Transverse colon (tissue), 4 donors: ENCODE results near the gene RAB3D. TPM values are rescaled to one million over a fixed set of nuclear protein-coding genes. Genes with fewer than 3 reads are reported as not detected.

Experiments used
- DNase-seq: peaks from one replicate; pipeline ENCODE4 v3.0.0-alpha.2; 2019
- H3K27ac ChIP-seq, 4 donors: fragments of 200-600 bp; sonication (generic); 2 replicates each; pipeline ENCODE4 v1.5.1; 2016 to 2018; ENCODE audit warnings: inconsistent platforms in 4 of 4
- H3K27me3 ChIP-seq: fragments of 200-600 bp; sonication (generic); 2 replicates; pipeline ENCODE4 v1.5.1; 2017; ENCODE audit warnings: inconsistent platforms
- H3K36me3 ChIP-seq, 4 donors: fragments of 200-600 bp; sonication (generic); 2 replicates each; pipeline ENCODE4 v1.5.1; 2017 to 2019; ENCODE audit warnings: inconsistent platforms in 4 of 4
- H3K4me1 ChIP-seq, 4 donors: fragments of 200-600 bp; sonication (generic); 2 replicates each; pipeline ENCODE4 v1.5.1; 2017 to 2020; ENCODE audit warnings: inconsistent platforms in 4 of 4
- H3K4me3 ChIP-seq, 4 donors: fragments of 200-600 bp; sonication (generic); 1 replicate in 1 of 4; 2 replicates in 3 of 4; pipeline versions ENCODE4 v1.5.1 to v1.6.1; 2017 to 2019; ENCODE audit warnings: inconsistent platforms in 4 of 4
- H3K9me3 ChIP-seq, 2 donors: fragments of 200-600 bp; sonication (generic); 2 replicates each; pipeline ENCODE4 v1.5.1; 2017 to 2019; ENCODE audit warnings: inconsistent platforms in 2 of 2
- CTCF ChIP-seq, 5 experiments: fragments of 200-600 bp in 3 of 5; fragments of 450-650 bp in 2 of 5; sonication (generic) in 3 of 5; IDR thresholded peaks; 1 replicate in 2 of 5; 2 replicates in 3 of 5; pipeline ENCODE4 v1.5.1; 2016 to 2017; ENCODE audit warnings: antibody characterized with exemption in 5 of 5, inconsistent platforms in 3 of 5, mild to moderate bottlenecking in 2 of 5, moderate library complexity in 1 of 5
- EP300 ChIP-seq: sonication (generic); formaldehyde crosslinking; IDR thresholded peaks from one replicate; pipeline ENCODE4 v1.6.1; 2017; ENCODE audit warnings: antibody characterized with exemption, low read depth
- POLR2A ChIP-seq: fragments of 450-650 bp; IDR thresholded peaks from one replicate; pipeline ENCODE4 v1.6.1; 2016; ENCODE audit warnings: antibody characterized with exemption, mild to moderate bottlenecking, moderate library complexity
- POLR2AphosphoS5 ChIP-seq, 3 donors: sonication (generic); formaldehyde crosslinking; IDR thresholded peaks; one replicate each; pipeline ENCODE4 v1.6.1; 2016; ENCODE audit warnings: antibody characterized with exemption in 3 of 3
- WGBS, 2 donors: methylation state at CpG; one replicate each; pipeline ENCODE4 v1.1.5; 2018; ENCODE audit warnings: low coverage in 1 of 2; 5-methylcytosine and 5-hydroxymethylcytosine counted together
- in situ Hi-C, 4 donors: fragments of 200-750 bp; cut with MboI; loops; one replicate each; pipeline versions ENCODE4 v1.15.0 to v1.15.1; 2017; ENCODE audit warnings: low sequenced_read_pairs in 3 of 4, low pct_ligation_motif_present in 1 of 4, low pct_unique_long_range_greater_than_20kb in 1 of 4
- intact Hi-C: fragments of 100-400 bp; cut with DNase I; formaldehyde crosslinking; loops from one replicate; pipeline ENCODE4 v1.15.1; 2023; ENCODE audit warnings: low total_unique reads
- total RNA-seq, 4 donors: library from RNA; depleted of rRNA; stranded (reverse); fragments of >200 nt; gene quantifications; one replicate each; pipeline ENCODE4 v1.1.0, GENCODE V29; 2016

RAB3D gene
- total RNA-seq, 4 donors from 2014 or later = 16.5 to 41.1 (median 18.6) TPM

- H3K27ac ChIP-seq = no peak overlapping the region
- H3K36me3 ChIP-seq = no peaks in the 10 kb centered on the region
- no peak for DNase-seq
- 70 to 81% methylated on average over 1 to 6 of the region's 6 CpGs for WGBS, 2 donors
- intact Hi-C loops = no loop called here
- H3K9me3 ChIP-seq = no peaks in the 10 kb centered on the region
- H3K27me3 ChIP-seq = no peaks in the 10 kb centered on the region
- H3K4me1 ChIP-seq = peaks cover 0 to 6% (median 0%) of the 10 kb centered on the region in 4 donors
- H3K4me3 ChIP-seq = no peak overlapping the region
- no peak for TF ChIP-seq CTCF (IDR thresholded peaks at IDR 0.05)
- TF ChIP-seq POLR2A = no peak
- TF ChIP-seq EP300 = no peak
- no peak for TF ChIP-seq POLR2AphosphoS5 (IDR thresholded peaks at IDR 0.05)
- in situ Hi-C loops = loop anchor here in 3 of 4 donors (10.0 to 25.0 kb wide), 3 partner anchors 178 to 203 kb away; partner anchors contain the start of gene ELAVL3 (in 1 of the 3)
Measured at GRCh38 chr19:11284515-11284914, 54.9 kb downstream of the RAB3D start.

GRCh38 chr19:11281356-11282049 is 58.0 kb downstream of the RAB3D start:
- intact Hi-C loops = no loop called here
- 57 to 72% methylated on average over 7 to 11 of the region's 11 CpGs for WGBS, 2 donors
- in situ Hi-C loops = loop anchor here in 3 of 4 donors (10.0 to 25.0 kb wide), 3 partner anchors 181 to 206 kb away; partner anchors contain the start of gene ELAVL3 (in 1 of the 3)
- H3K9me3 ChIP-seq = no peaks in the 10 kb centered on the region
- peaks cover 6% of the 10 kb centered on the region for H3K27me3 ChIP-seq
- DNase-seq = no peak
- H3K27ac ChIP-seq = no peak overlapping the region
- no peak overlapping the region for H3K4me3 ChIP-seq
- H3K4me1 ChIP-seq = peaks cover 0 to 6% (median 0%) of the 10 kb centered on the region in 4 donors
- no peaks in the 10 kb centered on the region for H3K36me3 ChIP-seq
- no peak for TF ChIP-seq POLR2A

GRCh38 chr19:11279505-11280236 is 59.8 kb downstream of the RAB3D start:
- peaks cover 0 to 3% (median 0%) of the 10 kb centered on the region in 4 donors for H3K4me1 ChIP-seq
- intact Hi-C loops (no loop called here), in situ Hi-C loops (loop anchor here in 3 of 4 donors (10.0 to 25.0 kb wide), 3 partner anchors 183 to 208 kb away; partner anchors contain the start of gene ELAVL3 (in 1 of the 3))
- H3K27ac ChIP-seq = no peak overlapping the region
- WGBS, 2 donors = 62 to 100% methylated on average over 3 to 5 of the region's 5 CpGs
- H3K27me3 ChIP-seq = peaks cover 6% of the 10 kb centered on the region
- no peaks in the 10 kb centered on the region for H3K36me3 ChIP-seq
- TF ChIP-seq POLR2A (no peak), EP300 (no peak), POLR2AphosphoS5 (IDR thresholded peaks at IDR 0.05) (no peak), CTCF (IDR thresholded peaks at IDR 0.05) (no peak)
- no peak for DNase-seq
- no peaks in the 10 kb centered on the region for H3K9me3 ChIP-seq
- H3K4me3 ChIP-seq = no peak overlapping the region

- in situ Hi-C loops (loop anchor here in 2 of 4 donors (25.0 kb wide), 2 partner anchors 184 to 209 kb away; partner anchors contain the start of gene ELAVL3 (in 1 of the 2)), intact Hi-C loops (no loop called here)
- Histone ChIP-seq H3K27ac (no peak overlapping the region), H3K27me3 (peaks cover 6% of the 10 kb centered on the region), H3K36me3 (no peaks in the 10 kb centered on the region), H3K4me3 (no peak overlapping the region), H3K9me3 (no peaks in the 10 kb centered on the region), H3K4me1 (peaks cover 0 to 3% (median 0%) of the 10 kb centered on the region in 4 donors)
- no peak for DNase-seq
- WGBS, 2 donors = 59 to 60% methylated on average over 4 to 6 of the region's 6 CpGs
- TF ChIP-seq EP300 (no peak), POLR2A (no peak), CTCF (IDR thresholded peaks at IDR 0.05) (no peak), POLR2AphosphoS5 (IDR thresholded peaks at IDR 0.05) (no peak)
Measured at GRCh38 chr19:11278670-11279069, 60.8 kb downstream of the RAB3D start.
